ENCODE data around the gene ROBO4.

DNA sequence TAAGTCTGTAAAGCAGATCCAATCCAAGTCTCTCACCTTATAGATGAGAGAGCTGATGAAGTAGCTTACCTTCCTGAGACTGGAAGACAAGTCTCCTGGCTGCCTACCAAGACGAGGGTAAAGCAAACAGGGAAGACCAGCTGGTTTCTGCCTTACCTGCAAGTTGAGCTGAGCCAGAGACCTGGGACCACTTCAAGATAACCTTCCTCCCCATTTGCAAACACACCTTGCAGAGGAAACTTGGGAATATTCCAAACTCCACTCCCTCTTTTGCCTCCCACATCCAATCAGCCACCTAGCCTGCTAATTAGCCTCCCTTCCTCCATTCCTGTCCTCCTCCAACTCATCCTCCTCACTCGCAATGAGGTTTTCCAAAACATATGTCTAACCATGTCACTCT, 55.8 kb downstream of the ROBO4 start:
- TF ChIP-seq, protein P1, sequence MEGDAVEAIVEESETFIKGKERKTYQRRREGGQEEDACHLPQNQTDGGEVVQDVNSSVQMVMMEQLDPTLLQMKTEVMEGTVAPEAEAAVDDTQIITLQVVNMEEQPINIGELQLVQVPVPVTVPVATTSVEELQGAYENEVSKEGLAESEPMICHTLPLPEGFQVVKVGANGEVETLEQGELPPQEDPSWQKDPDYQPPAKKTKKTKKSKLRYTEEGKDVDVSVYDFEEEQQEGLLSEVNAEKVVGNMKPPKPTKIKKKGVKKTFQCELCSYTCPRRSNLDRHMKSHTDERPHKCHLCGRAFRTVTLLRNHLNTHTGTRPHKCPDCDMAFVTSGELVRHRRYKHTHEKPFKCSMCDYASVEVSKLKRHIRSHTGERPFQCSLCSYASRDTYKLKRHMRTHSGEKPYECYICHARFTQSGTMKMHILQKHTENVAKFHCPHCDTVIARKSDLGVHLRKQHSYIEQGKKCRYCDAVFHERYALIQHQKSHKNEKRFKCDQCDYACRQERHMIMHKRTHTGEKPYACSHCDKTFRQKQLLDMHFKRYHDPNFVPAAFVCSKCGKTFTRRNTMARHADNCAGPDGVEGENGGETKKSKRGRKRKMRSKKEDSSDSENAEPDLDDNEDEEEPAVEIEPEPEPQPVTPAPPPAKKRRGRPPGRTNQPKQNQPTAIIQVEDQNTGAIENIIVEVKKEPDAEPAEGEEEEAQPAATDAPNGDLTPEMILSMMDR (IDR thresholded peaks at IDR 0.05): no peak
- no peak for TF ChIP-seq POLR2AphosphoS5 (IDR thresholded peaks at IDR 0.05)
- TF ChIP-seq POLR2A (IDR thresholded peaks at IDR 0.05): no peak

All from stomach (tissue), 4 donors.